ENCODE data around the gene GNAI1. TPM values are rescaled to one million over a fixed set of nuclear protein-coding genes. Genes with fewer than 3 reads are reported as not detected.

The GNAI1 gene
- total and polyA plus RNA-seq, 2 experiments from 2014 or later: 57.4 to 58.7 TPM

DNA sequence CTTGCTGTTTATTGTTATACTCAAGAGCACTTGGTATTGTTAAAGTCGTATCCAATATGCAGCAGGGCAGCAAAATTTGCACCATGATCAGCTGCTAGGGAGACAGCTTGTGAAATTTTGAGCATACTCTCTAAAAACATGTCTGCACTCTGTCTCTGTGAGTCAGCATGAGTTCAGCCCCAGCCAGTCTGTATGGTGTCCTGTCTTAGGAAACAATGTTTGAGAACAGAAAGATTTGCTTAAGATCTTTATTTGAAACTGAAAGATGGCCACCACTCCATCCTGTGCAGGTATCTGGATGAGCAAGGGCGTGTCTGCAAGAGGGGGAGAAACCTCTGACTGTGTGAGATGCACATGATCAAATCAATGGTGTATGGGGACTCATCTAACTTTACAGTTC lies 97.1 kb downstream of the GNAI1 start:
- Histone ChIP-seq H3K4me2 (no peak overlapping the region), H4K20me1 (ENCODE audit: insufficient read depth, poor library complexity, severe bottlenecking) (no peaks in the 10 kb centered on the region), H3K4me1 (ENCODE audit: insufficient read depth) (peaks cover 4% of the 10 kb centered on the region), H3K4me3 (no peak overlapping the region), H3K9me3 (ENCODE audit: low read depth) (no peaks in the 10 kb centered on the region), H3K9me2 (replicated peaks; ENCODE audit: insufficient read depth) (no peaks in the 10 kb centered on the region), H3K27me3 (no peaks in the 10 kb centered on the region), H2AFZ (no peak overlapping the region), H3K27ac (no peak overlapping the region), H3K79me2 (no peaks in the 10 kb centered on the region), H3K36me3 (replicated peaks; ENCODE audit: insufficient read depth, low read depth) (no peaks in the 10 kb centered on the region)
- WGBS (ENCODE audit: low lambda C conversion rate, missing lambda C conversion rate): 98% methylated on average over 2 of the region's 2 CpGs
- TF ChIP-seq EZH2 (IDR thresholded peaks at IDR 0.05; ENCODE audit: borderline replicate concordance): no peak
- TF ChIP-seq, protein P1, sequence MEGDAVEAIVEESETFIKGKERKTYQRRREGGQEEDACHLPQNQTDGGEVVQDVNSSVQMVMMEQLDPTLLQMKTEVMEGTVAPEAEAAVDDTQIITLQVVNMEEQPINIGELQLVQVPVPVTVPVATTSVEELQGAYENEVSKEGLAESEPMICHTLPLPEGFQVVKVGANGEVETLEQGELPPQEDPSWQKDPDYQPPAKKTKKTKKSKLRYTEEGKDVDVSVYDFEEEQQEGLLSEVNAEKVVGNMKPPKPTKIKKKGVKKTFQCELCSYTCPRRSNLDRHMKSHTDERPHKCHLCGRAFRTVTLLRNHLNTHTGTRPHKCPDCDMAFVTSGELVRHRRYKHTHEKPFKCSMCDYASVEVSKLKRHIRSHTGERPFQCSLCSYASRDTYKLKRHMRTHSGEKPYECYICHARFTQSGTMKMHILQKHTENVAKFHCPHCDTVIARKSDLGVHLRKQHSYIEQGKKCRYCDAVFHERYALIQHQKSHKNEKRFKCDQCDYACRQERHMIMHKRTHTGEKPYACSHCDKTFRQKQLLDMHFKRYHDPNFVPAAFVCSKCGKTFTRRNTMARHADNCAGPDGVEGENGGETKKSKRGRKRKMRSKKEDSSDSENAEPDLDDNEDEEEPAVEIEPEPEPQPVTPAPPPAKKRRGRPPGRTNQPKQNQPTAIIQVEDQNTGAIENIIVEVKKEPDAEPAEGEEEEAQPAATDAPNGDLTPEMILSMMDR (IDR thresholded peaks at IDR 0.05; ENCODE audit: poor library complexity): no peak
- DNase-seq (ENCODE audit: low spot score): no peak

DNA sequence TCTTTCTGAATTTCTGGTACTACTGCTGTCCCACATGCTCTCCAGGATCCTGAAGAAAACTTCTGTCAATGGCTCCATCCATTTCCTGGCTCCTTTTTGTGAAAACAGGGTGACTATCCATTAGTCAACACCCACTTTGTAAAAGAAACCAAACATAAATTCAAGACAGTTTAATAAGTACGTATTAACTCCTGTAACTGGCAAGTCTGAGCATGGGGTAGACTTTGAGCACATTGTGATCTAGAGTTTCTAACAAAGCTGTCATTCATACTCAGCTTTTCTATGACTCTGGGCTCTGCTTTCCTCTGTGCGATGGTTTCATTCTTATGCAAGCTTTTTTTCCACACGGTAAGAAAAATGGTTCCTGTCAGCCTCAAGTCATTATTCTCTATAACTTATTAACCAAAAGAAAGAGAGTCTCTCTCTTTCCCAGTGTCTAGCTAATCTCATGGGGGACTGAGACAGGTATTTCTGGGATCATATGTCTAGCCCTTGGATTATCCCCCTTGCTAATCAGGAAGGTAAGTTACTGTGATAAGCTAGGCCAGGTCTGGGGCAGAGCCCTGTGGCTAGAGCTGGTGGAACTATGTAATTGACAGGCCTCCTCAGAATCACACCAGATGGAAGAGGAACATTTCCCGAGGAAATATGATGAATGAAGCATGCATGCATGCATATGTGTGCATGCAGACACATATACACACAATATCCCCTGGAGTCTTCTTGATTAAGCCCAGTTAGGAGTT lies 98.5 kb downstream of the GNAI1 start:
- Histone ChIP-seq H3K9me2 (replicated peaks; ENCODE audit: insufficient read depth) (no peaks in the 10 kb centered on the region), H3K27me3 (no peaks in the 10 kb centered on the region), H2AFZ (no peak overlapping the region), H3K4me3 (no peak overlapping the region), H3K27ac (peak overlapping the region; percentile 62), H3K4me1 (ENCODE audit: insufficient read depth) (peaks cover 4% of the 10 kb centered on the region), H3K9me3 (ENCODE audit: low read depth) (no peaks in the 10 kb centered on the region), H4K20me1 (ENCODE audit: insufficient read depth, poor library complexity, severe bottlenecking) (no peaks in the 10 kb centered on the region), H3K79me2 (no peaks in the 10 kb centered on the region), H3K36me3 (replicated peaks; ENCODE audit: insufficient read depth, low read depth) (no peaks in the 10 kb centered on the region), H3K4me2 (peak overlapping the region; percentile 35)
- TF ChIP-seq, protein P1 (IDR thresholded peaks at IDR 0.05; ENCODE audit: poor library complexity): no peak
- no peak for TF ChIP-seq EZH2phosphoT487 (IDR thresholded peaks at IDR 0.05; ENCODE audit: low read depth, severe bottlenecking, unreplicated experiment)
- no peak for TF ChIP-seq EZH2 (IDR thresholded peaks at IDR 0.05; ENCODE audit: borderline replicate concordance)
- DNase-seq (ENCODE audit: low spot score): no peak
- 85% methylated on average over 4 of the region's 4 CpGs for WGBS (ENCODE audit: low lambda C conversion rate, missing lambda C conversion rate)

DNA sequence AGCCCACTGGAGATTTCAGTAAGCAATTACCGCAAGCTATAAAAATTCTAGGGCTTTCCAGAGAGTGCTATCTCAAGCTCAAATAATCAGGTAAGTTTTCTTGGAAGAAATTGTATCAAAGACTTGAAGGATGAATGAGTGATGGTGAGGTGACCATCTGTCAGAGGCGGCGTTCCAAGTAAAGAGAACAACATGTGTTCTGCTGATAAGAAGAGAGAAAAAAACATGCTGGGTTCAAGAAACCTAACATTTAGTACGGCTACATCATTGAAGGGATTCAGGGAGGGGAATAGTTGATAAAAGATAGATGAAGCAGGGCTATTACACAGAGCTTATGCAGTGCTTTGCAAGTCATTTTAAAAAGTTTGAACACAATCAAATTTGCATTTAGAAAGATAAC lies 100.7 kb downstream of the GNAI1 start:
- no peaks in the 10 kb centered on the region for H3K9me3 ChIP-seq (ENCODE audit: low read depth)
- H3K4me2 ChIP-seq: no peak overlapping the region
- no peaks in the 10 kb centered on the region for H4K20me1 ChIP-seq (ENCODE audit: insufficient read depth, poor library complexity, severe bottlenecking)
- peaks cover 4% of the 10 kb centered on the region for H3K4me1 ChIP-seq (ENCODE audit: insufficient read depth)
- 74% methylated on average over 4 of the region's 4 CpGs for WGBS (ENCODE audit: low lambda C conversion rate, missing lambda C conversion rate)
- no peak for TF ChIP-seq EZH2phosphoT487 (IDR thresholded peaks at IDR 0.05; ENCODE audit: low read depth, severe bottlenecking, unreplicated experiment)
- TF ChIP-seq, protein P1 (IDR thresholded peaks at IDR 0.05; ENCODE audit: poor library complexity): no peak
- no peak for TF ChIP-seq EZH2 (IDR thresholded peaks at IDR 0.05; ENCODE audit: borderline replicate concordance)
- H3K79me2 ChIP-seq: no peaks in the 10 kb centered on the region
- no peaks in the 10 kb centered on the region for H3K9me2 ChIP-seq (replicated peaks; ENCODE audit: insufficient read depth)
- H3K27ac ChIP-seq: no peak overlapping the region
- no peaks in the 10 kb centered on the region for H3K36me3 ChIP-seq (replicated peaks; ENCODE audit: insufficient read depth, low read depth)
- no peaks in the 10 kb centered on the region for H3K27me3 ChIP-seq
- H3K4me3 ChIP-seq: no peak overlapping the region
- DNase-seq (ENCODE audit: low spot score): no peak
- no peak overlapping the region for H2AFZ ChIP-seq

Data from hepatocyte (in vitro differentiated cells).